Tibial nerve (tissue), 3 donors: Measurements from ENCODE around the gene PLCB2.

Experiments
- POLR2A ChIP-seq, 2 donors: fragments of 450-650 bp; IDR thresholded peaks; one replicate each; pipeline ENCODE4 v1.6.1; 2017; ENCODE audit warnings: antibody characterized with exemption in 2 of 2, mild to moderate bottlenecking in 2 of 2, moderate library complexity in 2 of 2
- TF ChIP-seq, protein P1 (sequence below), 5 experiments: fragments of 200-600 bp in 3 of 5; fragments of 450-650 bp in 2 of 5; sonication (generic) in 3 of 5; IDR thresholded peaks; one replicate each; pipeline ENCODE4 v1.5.1; 2016 to 2019; ENCODE audit warnings: antibody characterized with exemption in 5 of 5, mild to moderate bottlenecking in 3 of 5, moderate library complexity in 2 of 5

DNA sequence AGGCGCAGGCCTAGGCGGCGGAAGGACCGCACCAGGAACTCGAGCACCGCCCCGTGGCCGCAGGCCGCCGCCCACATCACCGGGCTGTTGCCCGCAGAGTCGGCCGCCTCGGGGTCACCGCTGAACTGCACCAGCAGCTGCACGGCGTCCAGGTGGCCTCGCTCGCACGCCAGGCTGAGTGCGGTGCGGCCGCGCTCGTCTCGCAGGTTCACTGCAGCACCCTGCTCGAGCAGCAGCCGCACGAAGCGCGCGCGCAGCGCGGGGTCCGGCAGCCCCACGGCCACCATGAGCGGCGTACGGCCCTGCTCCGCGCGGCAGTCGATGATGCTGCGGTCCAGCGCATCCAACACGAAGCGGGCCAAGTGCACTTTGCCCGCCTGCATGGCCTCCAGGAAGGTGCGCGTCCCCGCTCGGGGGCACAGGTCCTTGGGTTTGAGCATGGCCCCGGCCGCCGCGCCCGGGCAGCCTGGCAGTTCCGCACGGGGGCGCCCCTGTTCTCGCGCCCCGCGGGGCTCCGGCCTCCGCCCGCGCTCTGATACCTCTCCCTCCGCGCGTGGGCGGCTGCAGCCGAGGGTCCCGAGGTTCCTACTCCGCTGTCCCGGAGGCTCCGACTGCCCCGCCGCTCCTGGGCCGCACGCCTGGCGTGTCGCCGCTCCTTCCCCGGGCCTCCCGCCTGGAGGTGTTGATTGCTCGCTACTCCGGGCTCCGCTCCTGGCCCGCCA lies 25.4 kb downstream of the PLCB2 start:
- TF ChIP-seq, protein P1, sequence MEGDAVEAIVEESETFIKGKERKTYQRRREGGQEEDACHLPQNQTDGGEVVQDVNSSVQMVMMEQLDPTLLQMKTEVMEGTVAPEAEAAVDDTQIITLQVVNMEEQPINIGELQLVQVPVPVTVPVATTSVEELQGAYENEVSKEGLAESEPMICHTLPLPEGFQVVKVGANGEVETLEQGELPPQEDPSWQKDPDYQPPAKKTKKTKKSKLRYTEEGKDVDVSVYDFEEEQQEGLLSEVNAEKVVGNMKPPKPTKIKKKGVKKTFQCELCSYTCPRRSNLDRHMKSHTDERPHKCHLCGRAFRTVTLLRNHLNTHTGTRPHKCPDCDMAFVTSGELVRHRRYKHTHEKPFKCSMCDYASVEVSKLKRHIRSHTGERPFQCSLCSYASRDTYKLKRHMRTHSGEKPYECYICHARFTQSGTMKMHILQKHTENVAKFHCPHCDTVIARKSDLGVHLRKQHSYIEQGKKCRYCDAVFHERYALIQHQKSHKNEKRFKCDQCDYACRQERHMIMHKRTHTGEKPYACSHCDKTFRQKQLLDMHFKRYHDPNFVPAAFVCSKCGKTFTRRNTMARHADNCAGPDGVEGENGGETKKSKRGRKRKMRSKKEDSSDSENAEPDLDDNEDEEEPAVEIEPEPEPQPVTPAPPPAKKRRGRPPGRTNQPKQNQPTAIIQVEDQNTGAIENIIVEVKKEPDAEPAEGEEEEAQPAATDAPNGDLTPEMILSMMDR (IDR thresholded peaks at IDR 0.05): peak in 2 of 5 experiments; percentile 33 to 37
- no peak for TF ChIP-seq POLR2A (IDR thresholded peaks at IDR 0.05)
